Measurements from ENCODE around the gene JAK3.

Gene JAK3

DNA sequence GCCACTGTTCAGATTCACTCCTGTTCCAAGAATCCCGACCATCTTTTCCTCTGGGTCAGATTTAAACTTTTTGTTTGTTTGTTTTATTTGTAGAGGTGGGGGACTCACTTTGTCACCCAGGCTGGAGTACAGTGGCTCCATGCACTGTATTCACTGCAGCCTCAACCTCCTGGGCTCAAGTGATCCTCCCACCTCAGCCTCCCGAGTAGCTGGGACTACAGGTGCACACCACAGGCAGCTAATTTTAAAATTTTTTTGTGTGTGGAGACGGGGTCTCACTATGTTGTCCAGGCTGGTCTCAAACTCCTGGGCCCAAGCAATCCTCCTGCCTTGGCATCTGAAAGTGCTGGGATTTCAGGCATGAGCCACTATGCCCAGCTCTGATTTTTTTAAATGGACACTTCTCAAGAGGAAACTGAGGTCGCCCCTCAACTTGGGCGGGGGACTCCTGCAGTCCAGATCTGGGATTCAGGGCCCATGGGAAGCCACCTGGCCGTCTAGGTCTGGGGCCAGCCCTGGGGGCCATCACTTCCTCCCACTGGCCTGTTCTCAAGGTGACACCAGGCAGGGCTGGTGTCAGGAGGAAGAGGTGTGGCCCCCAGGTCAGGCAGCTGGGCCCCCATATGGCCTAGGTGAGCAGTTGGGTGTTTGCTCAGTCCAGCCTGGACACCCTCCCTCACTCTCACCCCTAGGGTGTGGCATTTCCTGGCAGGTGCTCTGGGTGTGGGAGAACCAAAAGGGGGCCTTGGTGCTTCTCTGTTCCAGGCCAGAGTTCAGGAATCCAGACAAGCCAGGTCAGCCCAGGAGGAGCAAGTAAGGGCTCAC, 51.6 kb downstream of the JAK3 start:
- TF ChIP-seq, protein P1, sequence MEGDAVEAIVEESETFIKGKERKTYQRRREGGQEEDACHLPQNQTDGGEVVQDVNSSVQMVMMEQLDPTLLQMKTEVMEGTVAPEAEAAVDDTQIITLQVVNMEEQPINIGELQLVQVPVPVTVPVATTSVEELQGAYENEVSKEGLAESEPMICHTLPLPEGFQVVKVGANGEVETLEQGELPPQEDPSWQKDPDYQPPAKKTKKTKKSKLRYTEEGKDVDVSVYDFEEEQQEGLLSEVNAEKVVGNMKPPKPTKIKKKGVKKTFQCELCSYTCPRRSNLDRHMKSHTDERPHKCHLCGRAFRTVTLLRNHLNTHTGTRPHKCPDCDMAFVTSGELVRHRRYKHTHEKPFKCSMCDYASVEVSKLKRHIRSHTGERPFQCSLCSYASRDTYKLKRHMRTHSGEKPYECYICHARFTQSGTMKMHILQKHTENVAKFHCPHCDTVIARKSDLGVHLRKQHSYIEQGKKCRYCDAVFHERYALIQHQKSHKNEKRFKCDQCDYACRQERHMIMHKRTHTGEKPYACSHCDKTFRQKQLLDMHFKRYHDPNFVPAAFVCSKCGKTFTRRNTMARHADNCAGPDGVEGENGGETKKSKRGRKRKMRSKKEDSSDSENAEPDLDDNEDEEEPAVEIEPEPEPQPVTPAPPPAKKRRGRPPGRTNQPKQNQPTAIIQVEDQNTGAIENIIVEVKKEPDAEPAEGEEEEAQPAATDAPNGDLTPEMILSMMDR (IDR thresholded peaks at IDR 0.05; ENCODE audit: control insufficient read depth, insufficient read depth, low read depth, low read length, missing control alignments): no peak
- no peak for DNase-seq (ENCODE audit: low read depth)
- no peak overlapping the region for H3K4me3 ChIP-seq (ENCODE audit: control insufficient read depth, low read depth, low read length)

DNA sequence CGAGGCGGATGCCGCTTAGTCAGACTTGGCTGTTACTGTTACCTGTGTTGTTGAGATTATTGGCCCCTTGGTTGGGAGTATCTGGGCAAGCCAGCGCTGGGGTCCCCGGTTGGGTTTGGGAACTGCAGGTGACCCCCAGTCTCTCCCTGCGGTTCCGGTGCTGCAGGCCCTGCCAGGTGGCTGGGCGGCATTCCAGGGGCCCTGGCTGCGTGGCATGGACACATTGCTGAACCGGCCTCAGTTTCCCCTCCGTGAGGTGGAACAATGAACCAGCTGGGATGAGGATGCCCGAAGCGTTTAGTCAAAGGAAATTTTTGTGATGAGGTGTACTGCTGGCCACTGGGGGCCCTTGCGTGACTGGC, 52.3 kb downstream of the JAK3 start:
- H3K4me3 ChIP-seq (ENCODE audit: control insufficient read depth, low read depth, low read length): no peak overlapping the region
- TF ChIP-seq, protein P1 (IDR thresholded peaks at IDR 0.05; ENCODE audit: control insufficient read depth, insufficient read depth, low read depth, low read length, missing control alignments): no peak
- DNase-seq (ENCODE audit: low read depth): no peak

DNA sequence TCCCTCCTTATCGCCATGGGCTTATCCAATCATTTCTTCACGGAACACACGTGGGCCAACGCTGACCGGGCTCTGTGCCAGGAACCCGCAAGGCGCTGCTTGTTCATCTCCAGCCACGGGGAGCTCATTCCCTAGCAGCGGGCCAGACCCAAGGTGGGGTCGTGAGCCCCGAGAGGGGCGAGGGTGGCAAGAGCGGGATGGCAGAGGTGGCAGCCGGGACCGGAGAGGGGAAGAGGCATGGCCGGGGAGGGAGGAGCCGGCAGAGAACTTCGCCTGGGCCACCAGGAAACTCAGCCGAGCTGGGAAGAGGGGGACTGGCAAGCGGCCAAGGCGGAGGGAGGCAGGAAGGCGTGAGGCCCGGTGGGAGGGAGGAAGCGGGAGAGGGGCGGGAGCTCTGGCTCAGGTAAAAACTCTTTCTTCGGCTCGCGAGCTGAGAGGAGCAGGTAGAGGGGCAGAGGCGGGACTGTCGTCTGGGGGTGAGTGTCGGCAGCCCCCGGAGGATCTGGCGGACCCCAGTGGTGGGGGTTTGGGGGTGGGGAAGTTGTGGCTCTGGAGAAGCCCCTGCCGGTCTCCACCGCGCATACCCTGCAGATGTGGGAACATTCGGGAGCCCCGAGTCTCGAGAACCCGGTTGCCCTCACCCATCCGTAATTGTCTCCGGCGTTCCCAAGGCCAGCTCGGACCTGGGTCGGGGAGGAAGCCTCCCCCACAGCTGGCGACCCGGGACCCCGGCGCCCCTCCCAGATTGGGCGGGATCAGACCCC, 52.9 kb downstream of the JAK3 start, which contains the start of gene B3GNT3:
B3GNT3 (plus strand) TSS at position 408 of the 764 bp plus-strand sequence. CDS start 12,670 bp downstream, outside the sequence.
- TF ChIP-seq, protein P1 (IDR thresholded peaks at IDR 0.05; ENCODE audit: control insufficient read depth, insufficient read depth, low read depth, low read length, missing control alignments): no peak
- DNase-seq (ENCODE audit: low read depth): no peak
- H3K4me3 ChIP-seq (ENCODE audit: control insufficient read depth, low read depth, low read length): no peak within 1 kb of the TSS

DNA sequence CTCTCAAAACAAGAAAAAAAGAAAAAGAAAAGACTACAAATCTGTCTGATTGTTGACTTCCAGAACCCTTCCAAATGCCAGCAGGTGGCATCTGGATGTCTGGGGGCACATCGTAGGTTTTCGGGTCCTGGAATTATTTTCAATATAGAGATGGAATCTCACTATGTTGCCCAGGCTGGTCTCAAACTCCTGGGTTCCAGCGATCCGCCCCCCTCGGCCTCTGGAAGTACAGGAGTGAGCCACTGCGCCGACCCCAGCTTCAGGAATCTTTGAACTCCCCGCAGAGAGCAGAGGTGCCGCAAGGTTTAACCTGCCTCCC, 53.4 kb downstream of the JAK3 start:
- no peak overlapping the region for H3K4me3 ChIP-seq (ENCODE audit: control insufficient read depth, low read depth, low read length)
- TF ChIP-seq, protein P1 (IDR thresholded peaks at IDR 0.05; ENCODE audit: control insufficient read depth, insufficient read depth, low read depth, low read length, missing control alignments): no peak
- DNase-seq (ENCODE audit: low read depth): no peak

DNA sequence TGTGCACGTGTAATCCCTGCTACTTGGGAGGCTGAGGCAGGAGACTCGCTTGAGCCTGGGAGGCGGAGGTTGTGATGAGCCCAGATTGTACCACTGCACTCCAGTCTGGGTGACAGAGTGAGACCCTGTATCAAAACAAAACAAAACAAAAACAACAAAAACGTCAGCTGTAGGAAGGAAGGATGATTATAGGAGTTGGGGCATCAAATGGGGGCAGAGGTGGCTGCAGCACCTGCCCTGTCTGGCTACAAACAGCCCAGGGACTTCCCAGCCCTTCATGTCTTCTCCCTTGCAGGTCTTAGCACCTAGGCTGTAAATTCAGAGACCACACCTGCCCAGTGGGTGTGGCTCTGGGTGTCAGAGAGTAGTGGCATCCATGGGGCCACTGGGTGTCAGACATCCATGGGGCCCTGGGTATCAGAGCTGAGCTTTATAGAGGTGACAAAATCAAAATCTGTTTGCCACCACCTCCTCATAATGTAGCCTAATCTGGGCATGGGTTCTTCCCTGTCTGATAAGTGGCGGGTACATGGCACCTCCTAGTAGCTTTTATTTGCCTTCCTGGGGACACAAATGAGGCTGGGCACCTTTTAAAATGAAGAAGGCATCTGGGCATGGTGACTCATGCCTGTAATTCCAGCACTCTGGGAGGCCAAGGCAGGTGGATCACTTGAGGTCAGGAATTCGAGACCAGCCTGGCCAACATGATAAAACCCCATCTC, 57.6 kb downstream of the JAK3 start:
- H3K4me3 ChIP-seq (ENCODE audit: control insufficient read depth, low read depth, low read length): no peak overlapping the region
- TF ChIP-seq, protein P1 (IDR thresholded peaks at IDR 0.05; ENCODE audit: control insufficient read depth, insufficient read depth, low read depth, low read length, missing control alignments): no peak
- DNase-seq (ENCODE audit: low read depth): no peak

DNA sequence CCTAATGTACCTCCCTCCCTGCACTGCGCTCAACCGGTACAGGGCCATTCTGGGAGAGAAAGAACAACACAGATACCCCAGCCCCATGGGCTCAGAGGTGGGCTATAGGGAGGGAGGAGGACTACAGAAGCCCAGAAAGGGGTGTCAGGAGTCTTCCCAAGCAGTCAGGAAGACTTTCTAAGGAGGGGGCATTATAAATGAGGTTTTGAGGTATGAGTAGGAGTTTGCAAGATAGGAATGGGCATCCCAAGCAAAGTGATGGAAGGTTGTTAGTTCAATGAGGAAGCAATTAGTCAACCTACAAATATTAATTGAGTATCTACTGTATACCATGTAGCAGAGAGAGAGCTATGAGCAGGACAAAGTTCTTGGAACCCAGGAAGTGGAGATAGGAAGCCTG, 59.1 kb downstream of the JAK3 start:
- no peak for DNase-seq (ENCODE audit: low read depth)
- TF ChIP-seq, protein P1 (IDR thresholded peaks at IDR 0.05; ENCODE audit: control insufficient read depth, insufficient read depth, low read depth, low read length, missing control alignments): no peak
- no peak overlapping the region for H3K4me3 ChIP-seq (ENCODE audit: control insufficient read depth, low read depth, low read length)
